HG03457 (cell line): ENCODE data around the gene PRKACA.

Source experiments
- ATAC-seq: cut with Tn5 transposase; IDR thresholded peaks from one replicate; pipeline ENCODE4 v1.9.1; 2021; ENCODE audit warnings: moderate number of reproducible peaks; ENCODE audit not compliant: unreplicated experiment

PRKACA gene

DNA sequence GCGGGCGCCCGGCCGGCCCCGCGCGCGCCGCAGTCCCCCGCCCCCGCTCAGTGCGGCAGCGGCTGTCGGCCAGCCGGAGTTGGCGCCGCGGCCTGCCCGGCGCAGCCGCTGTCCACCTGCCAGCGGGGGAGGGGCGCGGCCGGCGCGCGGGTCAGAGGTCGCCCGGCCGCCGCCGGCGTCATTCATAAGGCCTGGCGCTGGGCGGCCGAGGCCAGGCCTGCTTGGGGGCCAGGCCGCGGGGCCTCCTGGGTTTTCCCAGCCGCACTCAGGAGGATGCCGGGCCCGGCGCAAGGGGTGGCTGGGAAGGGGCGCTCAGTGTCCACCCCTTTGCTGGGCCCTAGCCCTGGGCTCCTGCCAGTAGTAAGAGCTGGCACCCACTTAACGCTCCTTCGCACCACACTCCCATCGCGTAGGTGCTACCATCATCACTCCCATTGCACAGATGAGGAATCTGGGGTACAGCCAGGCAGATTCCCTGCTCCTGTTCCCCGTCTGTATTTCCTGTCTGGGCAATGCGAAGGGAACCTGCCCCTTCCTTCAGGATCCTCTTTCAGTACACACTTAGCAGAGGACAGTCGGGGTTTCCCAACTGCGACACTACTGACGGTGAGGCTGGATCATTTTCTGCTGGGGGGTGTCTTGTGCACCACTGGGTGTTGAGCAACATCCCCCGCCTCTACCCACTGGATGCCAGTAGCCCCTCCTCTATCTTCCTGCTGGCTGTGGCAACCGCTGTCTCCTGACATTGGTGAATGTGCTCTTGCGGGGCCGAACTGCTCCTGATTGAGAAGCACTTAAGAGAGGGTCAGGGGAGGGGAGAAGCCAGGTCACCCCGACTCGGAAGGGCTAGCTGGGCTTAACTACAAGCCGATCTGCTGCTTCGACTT, 846 bp upstream of the PRKACA start:
- peak; percentile 26 for ATAC-seq

- peak; percentile 9 for ATAC-seq
Observed at GRCh38 chr19:14116918-14117578, 514 bp downstream of the PRKACA start.

GRCh38 chr19:14116525-14116917, 1.0 kb downstream of the PRKACA start:
- ATAC-seq = no peak

DNA sequence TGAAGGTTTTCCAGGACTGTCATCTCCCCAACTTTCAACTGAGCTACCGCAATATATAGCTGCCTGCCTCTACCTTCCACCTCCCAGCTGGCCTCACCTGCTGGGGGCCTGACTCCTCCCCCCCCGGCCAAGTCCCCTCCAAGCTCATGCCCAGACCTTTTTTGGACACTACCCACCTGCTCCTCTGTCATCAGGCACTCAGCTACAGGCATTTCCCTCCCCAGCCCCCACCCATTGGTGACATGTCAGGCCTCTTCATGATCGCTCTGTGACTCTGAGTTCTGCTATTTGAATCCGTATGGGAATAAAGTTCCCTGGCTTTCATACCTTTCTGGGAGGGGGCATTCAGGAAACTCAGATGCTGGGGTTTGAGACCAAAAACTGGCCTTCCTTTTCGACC, 1.8 kb downstream of the PRKACA start:
- ATAC-seq = no peak

DNA sequence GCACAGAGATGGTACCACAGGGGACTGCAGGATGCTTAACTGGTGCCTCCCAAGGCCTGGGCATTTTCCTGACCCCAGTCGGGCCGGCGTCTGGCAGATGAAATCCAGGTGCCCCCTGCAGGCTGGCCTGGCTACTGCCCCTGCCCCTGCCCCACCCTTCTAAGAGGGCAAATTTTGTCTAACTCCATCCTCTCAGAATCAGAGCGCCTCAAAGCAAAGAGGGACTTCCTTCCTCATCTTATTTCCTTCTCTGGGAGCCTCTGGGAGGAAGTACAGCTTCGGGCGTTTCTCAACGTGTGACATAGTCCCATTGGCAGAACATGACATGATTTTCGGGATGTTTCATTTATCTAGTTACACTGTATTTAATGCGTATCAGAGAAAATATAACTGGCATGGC, 2.7 kb downstream of the PRKACA start:
- ATAC-seq = no peak

- no peak for ATAC-seq
Observed at GRCh38 chr19:14114439-14114838, 3.1 kb downstream of the PRKACA start.

DNA sequence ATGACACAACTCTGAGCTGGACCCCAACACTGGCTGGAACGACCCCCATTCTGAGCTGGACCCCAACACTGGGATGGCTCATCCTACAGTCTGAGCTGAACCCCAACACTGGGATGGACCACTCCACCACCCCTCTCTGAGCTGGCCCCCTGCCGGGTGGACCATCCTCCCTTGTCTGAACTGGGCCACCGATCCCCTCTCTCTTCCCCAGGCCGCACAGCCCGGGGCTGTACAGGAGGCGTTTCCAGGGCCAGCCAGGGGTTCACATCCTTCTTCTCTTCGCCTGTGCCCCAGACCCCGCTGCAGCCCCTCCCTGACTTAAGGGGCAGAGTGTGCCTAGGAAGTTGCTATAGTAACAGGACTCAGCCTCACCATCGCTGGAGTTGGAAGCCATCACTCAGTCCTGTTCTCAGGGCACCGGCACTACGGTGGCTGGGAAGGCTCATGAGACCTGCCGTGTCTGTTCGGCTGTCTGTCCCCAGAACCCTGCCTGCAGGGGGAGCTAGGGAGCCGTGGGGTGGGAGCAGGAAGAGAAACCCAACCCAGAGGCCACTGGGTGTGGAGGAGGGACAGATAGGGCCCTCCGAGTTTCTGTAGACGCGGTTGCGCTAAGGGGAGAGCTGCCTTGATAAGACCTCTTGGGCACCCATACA, 3.7 kb downstream of the PRKACA start:
- no peak for ATAC-seq

GRCh38 chr19:14112809-14113385, 4.7 kb downstream of the PRKACA start:
- no peak for ATAC-seq

- no peak for ATAC-seq
Observed at GRCh38 chr19:14112051-14112808, 5.3 kb downstream of the PRKACA start.

- ATAC-seq = no peak
Observed at GRCh38 chr19:14111486-14111885, 6.1 kb downstream of the PRKACA start.

DNA sequence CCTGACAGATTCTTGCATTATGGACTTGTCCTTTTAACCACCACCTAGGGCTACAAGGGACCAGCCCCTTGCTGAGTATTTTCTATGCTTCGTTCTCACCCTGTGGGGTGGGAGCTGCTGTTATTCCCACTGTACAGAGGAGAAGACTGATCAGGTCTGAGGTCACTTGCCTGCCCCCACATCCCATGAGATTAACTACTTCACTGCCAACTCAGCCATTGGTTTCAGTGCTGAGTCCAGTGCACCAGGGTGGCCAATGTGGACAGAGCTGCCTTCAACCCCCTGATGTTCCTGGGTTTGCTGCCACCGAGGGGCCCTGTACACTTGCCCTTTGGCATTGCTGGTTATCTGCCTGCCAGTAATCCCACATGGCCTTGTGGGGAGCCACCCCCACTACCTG, 6.9 kb downstream of the PRKACA start:
- no peak for ATAC-seq

- no peak for ATAC-seq
Observed at GRCh38 chr19:14107581-14108461, 9.7 kb downstream of the PRKACA start.

- ATAC-seq = no peak
Observed at GRCh38 chr19:14106840-14107239, 10.7 kb downstream of the PRKACA start.

DNA sequence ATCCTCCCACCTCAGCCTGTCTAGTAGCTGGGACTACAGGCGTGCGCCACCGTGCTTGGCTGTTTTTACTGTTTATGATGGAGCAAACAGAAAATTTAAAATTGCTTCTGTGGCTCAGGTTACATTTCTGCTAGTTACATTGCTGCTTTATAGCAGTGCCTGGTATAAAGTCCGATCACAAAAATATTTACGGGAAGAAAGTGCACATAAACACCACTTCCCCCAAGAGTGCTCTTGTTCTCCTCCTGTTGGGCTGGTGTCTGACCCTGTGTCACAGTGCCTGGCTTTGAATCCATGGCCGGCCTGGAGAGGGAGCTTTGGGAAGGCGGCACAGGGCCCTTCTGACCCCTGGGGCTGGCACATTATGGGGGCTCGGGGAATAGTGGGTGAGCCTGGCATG, 11.9 kb downstream of the PRKACA start:
- no peak for ATAC-seq

GRCh38 chr19:14103310-14103709, 14.3 kb downstream of the PRKACA start:
- ATAC-seq = no peak

DNA sequence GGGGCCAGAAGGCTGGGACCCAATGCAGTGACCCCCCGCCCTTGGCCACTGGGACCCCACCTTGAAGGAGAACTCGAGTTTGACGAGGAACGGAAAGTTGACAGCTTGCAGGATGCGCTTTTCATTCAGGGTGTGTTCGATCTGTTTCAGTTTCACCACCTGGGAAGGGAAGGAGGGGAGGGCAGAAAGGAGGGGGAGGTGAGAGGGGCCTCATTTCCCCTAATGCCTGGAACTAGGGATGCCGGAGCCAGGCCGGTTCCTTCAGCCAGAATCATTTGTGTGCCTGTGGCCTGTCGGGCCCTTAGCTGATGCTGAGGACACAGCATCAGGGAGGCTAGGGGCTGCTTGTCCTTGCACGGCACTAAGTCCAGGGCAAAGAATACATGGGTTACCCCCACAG, 14.8 kb downstream of the PRKACA start:
- ATAC-seq = no peak

GRCh38 chr19:14102102-14102696, 15.4 kb downstream of the PRKACA start:
- ATAC-seq = no peak

GRCh38 chr19:14101003-14101545, 16.5 kb downstream of the PRKACA start:
- no peak for ATAC-seq

DNA sequence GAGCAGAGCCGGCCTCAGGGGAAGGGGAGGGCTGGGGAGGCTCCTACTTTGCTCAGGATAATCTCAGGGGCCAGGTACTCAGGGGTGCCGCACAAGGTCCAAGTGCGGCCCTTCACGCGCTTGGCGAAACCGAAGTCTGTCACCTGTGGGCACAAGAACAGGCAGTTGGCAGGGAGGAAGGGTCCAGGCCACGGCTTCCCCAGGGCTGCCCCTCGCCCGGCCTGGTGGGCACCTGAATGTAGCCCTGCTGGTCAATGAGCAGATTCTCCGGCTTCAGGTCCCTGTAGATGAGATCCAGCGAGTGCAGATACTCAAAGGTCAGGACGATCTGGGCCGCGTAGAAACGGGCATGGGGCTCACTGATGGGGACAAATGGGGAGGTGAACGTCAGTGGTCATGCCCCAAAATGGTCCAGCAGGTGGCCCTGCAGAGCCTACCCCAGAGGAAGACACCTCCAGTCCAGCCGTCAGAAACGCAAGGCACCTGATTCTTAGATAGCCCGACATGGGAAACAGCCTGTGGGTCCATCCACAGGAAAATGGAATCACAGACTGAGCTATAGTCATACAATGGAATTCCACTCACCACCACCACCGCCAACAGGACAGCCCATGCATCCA, 19.9 kb downstream of the PRKACA start:
- ATAC-seq = no peak
